Thoracic aorta (tissue), 2 donors: ENCODE data around the gene PBX4. TPM values are rescaled to one million over a fixed set of nuclear protein-coding genes. Genes with fewer than 3 reads are reported as not detected.
A peak's percentile ranks its signal among the peaks of the same experiment; 100 is the strongest.

ENCODE experiments used
- ATAC-seq: fragments of 150-250 bp; one replicate; pipeline ENCODE4 v1.8.0; 2017; ENCODE audit warnings: low read depth; ENCODE audit not compliant: insufficient number of reproducible peaks, low FRiP score
- DNase-seq: peaks from one replicate; pipeline ENCODE4 v3.0.0-alpha.2; 2020; ENCODE audit warnings: low spot score
- H3K27ac ChIP-seq, 2 donors: fragments of 200-600 bp; sonication (generic); 1 replicate in 1 of 2; 2 replicates in 1 of 2; pipeline ENCODE4 v1.5.1; 2016; ENCODE audit warnings: mild to moderate bottlenecking in 2 of 2, moderate library complexity in 2 of 2
- H3K27me3 ChIP-seq: fragments of 200-600 bp; sonication (generic); replicated peaks from 2 replicates; pipeline ENCODE4 v1.6.0; 2016; ENCODE audit warnings: mild to moderate bottlenecking; ENCODE audit not compliant: insufficient read depth
- H3K36me3 ChIP-seq: fragments of 200-600 bp; sonication (generic); one replicate; pipeline ENCODE4 v1.5.1; 2016
- H3K4me1 ChIP-seq, 2 donors: fragments of 200-600 bp; sonication (generic); 1 replicate in 1 of 2; 2 replicates in 1 of 2; pipeline versions ENCODE4 v1.5.1 to v1.6.0; 2016; ENCODE audit warnings: low read depth in 2 of 2, mild to moderate bottlenecking in 1 of 2; ENCODE audit not compliant: control insufficient read depth in 1 of 2
- H3K4me3 ChIP-seq: fragments of 200-600 bp; sonication (generic); 2 replicates; pipeline ENCODE4 v1.5.1; 2016; ENCODE audit warnings: mild to moderate bottlenecking
- H3K9me3 ChIP-seq: fragments of 200-600 bp; sonication (generic); 2 replicates; pipeline ENCODE4 v1.5.1; 2016
- CTCF ChIP-seq: fragments of 200-600 bp; sonication (generic); IDR thresholded peaks from one replicate; pipeline ENCODE4 v1.5.1; 2019; ENCODE audit warnings: antibody characterized with exemption
- total RNA-seq, 2 donors: library from RNA; depleted of rRNA; stranded (reverse); fragments of >200 nt; gene quantifications; one replicate each; pipeline versions ENCODE4 v1.1.0 to v1.2.3, GENCODE V29; 2016

Gene PBX4
- total RNA-seq, 2 donors from 2014 or later = not detected

- peaks cover 0 to 6% of the 10 kb centered on the region in 2 donors for H3K4me1 ChIP-seq
- DNase-seq = no peak
- H3K36me3 ChIP-seq = peaks cover 18% of the 10 kb centered on the region
- H3K9me3 ChIP-seq = no peaks in the 10 kb centered on the region
- H3K27ac ChIP-seq = peak overlapping the region in 1 of 2 donors; percentile 40
- H3K4me3 ChIP-seq = peak overlapping the region; percentile 82
- TF ChIP-seq CTCF = no peak
- no peaks in the 10 kb centered on the region for H3K27me3 ChIP-seq
- ATAC-seq = no peak
These were observed 24.1 kb upstream of the PBX4 start for GRCh38 chr19:19642506-19643157.

GRCh38 chr19:19637523-19638251 lies 19.2 kb upstream of the PBX4 start:
- Histone ChIP-seq H3K4me1 (peaks cover 0 to 2% of the 10 kb centered on the region in 2 donors), H3K9me3 (no peaks in the 10 kb centered on the region), H3K27ac (no peak overlapping the region), H3K36me3 (peaks cover 19% of the 10 kb centered on the region), H3K27me3 (no peaks in the 10 kb centered on the region), H3K4me3 (no peak overlapping the region)
- no peak for DNase-seq
- no peak for ATAC-seq
- TF ChIP-seq CTCF = no peak

GRCh38 chr19:19637186-19637522 lies 18.7 kb upstream of the PBX4 start:
- Histone ChIP-seq H3K27ac (no peak overlapping the region), H3K27me3 (no peaks in the 10 kb centered on the region), H3K9me3 (no peaks in the 10 kb centered on the region), H3K36me3 (peaks cover 21% of the 10 kb centered on the region), H3K4me1 (no peaks in the 10 kb centered on the region), H3K4me3 (no peak overlapping the region)
- no peak for DNase-seq
- ATAC-seq = no peak
- no peak for TF ChIP-seq CTCF

- no peak for DNase-seq
- ATAC-seq = no peak
- Histone ChIP-seq H3K4me3 (no peak overlapping the region), H3K36me3 (peaks cover 21% of the 10 kb centered on the region), H3K9me3 (no peaks in the 10 kb centered on the region), H3K4me1 (no peaks in the 10 kb centered on the region), H3K27me3 (no peaks in the 10 kb centered on the region), H3K27ac (no peak overlapping the region)
- no peak for TF ChIP-seq CTCF
These were observed 18.2 kb upstream of the PBX4 start for GRCh38 chr19:19636573-19637185.

GRCh38 chr19:19635313-19635702 lies 16.8 kb upstream of the PBX4 start:
- TF ChIP-seq CTCF = no peak
- Histone ChIP-seq H3K27me3 (no peaks in the 10 kb centered on the region), H3K27ac (no peak overlapping the region), H3K9me3 (no peaks in the 10 kb centered on the region), H3K4me1 (no peaks in the 10 kb centered on the region), H3K36me3 (peaks cover 21% of the 10 kb centered on the region), H3K4me3 (no peak overlapping the region)
- DNase-seq (no peak), ATAC-seq (no peak)
